ENCODE measurements around the gene CES1.
"Not testable (repeated sequence)": the region's sequence is repeated elsewhere in the genome, so short reads cannot be mapped to it uniquely, and the experiment has no call there.

CES1 gene

GRCh38 chr16:55820615-55821014 lies 12.3 kb downstream of the CES1 start:
- Mint-ChIP-seq H3K9me3 (no peaks in the 10 kb centered on the region), H3K27ac (no peak overlapping the region), H3K4me1 (no peaks in the 10 kb centered on the region), H3K36me3 (no peaks in the 10 kb centered on the region), H3K4me3 (no peak overlapping the region), H3K27me3 (peaks cover 7% of the 10 kb centered on the region)
- CTCF ChIA-PET, result no interaction called here
- DNase-seq, result no peak

- Mint-ChIP-seq H3K27ac (no peak overlapping the region), H3K36me3 (no peaks in the 10 kb centered on the region), H3K27me3 (peaks cover 3% of the 10 kb centered on the region), H3K9me3 (no peaks in the 10 kb centered on the region), H3K4me3 (no peak overlapping the region), H3K4me1 (no peaks in the 10 kb centered on the region)
- CTCF ChIA-PET, result no interaction called here
- DNase-seq, result no peak
Measured at GRCh38 chr16:55817236-55817912, 15.5 kb downstream of the CES1 start.

- H3K4me1 Mint-ChIP-seq, H3K27me3 Mint-ChIP-seq, H3K9me3 Mint-ChIP-seq, DNase-seq, H3K27ac Mint-ChIP-seq, H3K4me3 Mint-ChIP-seq, H3K36me3 Mint-ChIP-seq, CTCF ChIA-PET: not testable (repeated sequence)
Measured at GRCh38 chr16:55816222-55816621, 16.7 kb downstream of the CES1 start.

GRCh38 chr16:55815320-55815719 lies 17.6 kb downstream of the CES1 start:
- peaks cover 4% of the 10 kb centered on the region for H3K27me3 Mint-ChIP-seq
- no peak for DNase-seq
- no peaks in the 10 kb centered on the region for H3K36me3 Mint-ChIP-seq
- no peak overlapping the region for H3K27ac Mint-ChIP-seq
- CTCF ChIA-PET, result no interaction called here
- H3K4me1 Mint-ChIP-seq, result no peaks in the 10 kb centered on the region
- no peaks in the 10 kb centered on the region for H3K9me3 Mint-ChIP-seq
- no peak overlapping the region for H3K4me3 Mint-ChIP-seq

GRCh38 chr16:55814174-55814573 lies 18.7 kb downstream of the CES1 start:
- H3K9me3 Mint-ChIP-seq, DNase-seq, H3K4me1 Mint-ChIP-seq, H3K36me3 Mint-ChIP-seq, H3K4me3 Mint-ChIP-seq, H3K27me3 Mint-ChIP-seq, CTCF ChIA-PET, H3K27ac Mint-ChIP-seq: not testable (repeated sequence)

GRCh38 chr16:55813730-55814129 lies 19.2 kb downstream of the CES1 start:
- H3K36me3 Mint-ChIP-seq, result not testable (repeated sequence)

GRCh38 chr16:55812951-55813350 lies 19.9 kb downstream of the CES1 start:
- no peak for DNase-seq
- Mint-ChIP-seq H3K27ac (no peak overlapping the region), H3K36me3 (no peaks in the 10 kb centered on the region), H3K27me3 (peaks cover 3% of the 10 kb centered on the region), H3K4me1 (no peaks in the 10 kb centered on the region), H3K9me3 (no peaks in the 10 kb centered on the region), H3K4me3 (no peak overlapping the region)
- CTCF ChIA-PET, result no interaction called here

More at GRCh38 chr16:55813730-55814129, 19.2 kb downstream of the CES1 start:
- H3K9me3 Mint-ChIP-seq, H3K4me3 Mint-ChIP-seq, CTCF ChIA-PET, H3K27ac Mint-ChIP-seq, H3K4me1 Mint-ChIP-seq, H3K27me3 Mint-ChIP-seq, DNase-seq: not testable (repeated sequence)

- H3K36me3 Mint-ChIP-seq, result no peaks in the 10 kb centered on the region
- no peaks in the 10 kb centered on the region for H3K4me1 Mint-ChIP-seq
- H3K4me3 Mint-ChIP-seq, result no peak overlapping the region
- no peaks in the 10 kb centered on the region for H3K9me3 Mint-ChIP-seq
- H3K27ac Mint-ChIP-seq, result no peak overlapping the region
- peaks cover 3% of the 10 kb centered on the region for H3K27me3 Mint-ChIP-seq
- CTCF ChIA-PET, result no interaction called here
- DNase-seq, result no peak
Measured at GRCh38 chr16:55811811-55812210, 21.1 kb downstream of the CES1 start.

- DNase-seq, result no peak
- H3K4me3 Mint-ChIP-seq, result no peak overlapping the region
- H3K27ac Mint-ChIP-seq, result no peak overlapping the region
- H3K9me3 Mint-ChIP-seq, result no peaks in the 10 kb centered on the region
- peaks cover 3% of the 10 kb centered on the region for H3K27me3 Mint-ChIP-seq
- H3K4me1 Mint-ChIP-seq, result no peaks in the 10 kb centered on the region
- no peaks in the 10 kb centered on the region for H3K36me3 Mint-ChIP-seq
- CTCF ChIA-PET, result no interaction called here
Measured at GRCh38 chr16:55810451-55810961, 22.4 kb downstream of the CES1 start.

GRCh38 chr16:55809851-55810250 lies 23.0 kb downstream of the CES1 start:
- Mint-ChIP-seq H3K36me3 (no peaks in the 10 kb centered on the region), H3K4me3 (no peak overlapping the region), H3K4me1 (no peaks in the 10 kb centered on the region), H3K9me3 (no peaks in the 10 kb centered on the region), H3K27me3 (peaks cover 3% of the 10 kb centered on the region), H3K27ac (no peak overlapping the region)
- CTCF ChIA-PET, result no interaction called here
- DNase-seq, result no peak

GRCh38 chr16:55809386-55809785 lies 23.5 kb downstream of the CES1 start:
- no peak for DNase-seq
- H3K36me3 Mint-ChIP-seq, result no peaks in the 10 kb centered on the region
- H3K4me3 Mint-ChIP-seq, result no peak overlapping the region
- no peaks in the 10 kb centered on the region for H3K4me1 Mint-ChIP-seq
- H3K27me3 Mint-ChIP-seq, result peaks cover 3% of the 10 kb centered on the region
- no peaks in the 10 kb centered on the region for H3K9me3 Mint-ChIP-seq
- CTCF ChIA-PET, result no interaction called here
- H3K27ac Mint-ChIP-seq, result no peak overlapping the region

- H3K4me1 Mint-ChIP-seq, H3K27ac Mint-ChIP-seq, CTCF ChIA-PET, DNase-seq, H3K27me3 Mint-ChIP-seq, H3K4me3 Mint-ChIP-seq, H3K9me3 Mint-ChIP-seq, H3K36me3 Mint-ChIP-seq: not testable (repeated sequence)
Measured at GRCh38 chr16:55808286-55808685, 24.6 kb downstream of the CES1 start.

- H3K4me3 Mint-ChIP-seq, H3K4me1 Mint-ChIP-seq, H3K9me3 Mint-ChIP-seq, H3K36me3 Mint-ChIP-seq, H3K27ac Mint-ChIP-seq, DNase-seq, CTCF ChIA-PET, H3K27me3 Mint-ChIP-seq: not testable (repeated sequence)
Measured at GRCh38 chr16:55805104-55805503, 27.8 kb downstream of the CES1 start.

GRCh38 chr16:55803681-55804080 lies 29.2 kb downstream of the CES1 start:
- H3K36me3 Mint-ChIP-seq, CTCF ChIA-PET, H3K9me3 Mint-ChIP-seq, H3K4me1 Mint-ChIP-seq, H3K4me3 Mint-ChIP-seq, DNase-seq, H3K27me3 Mint-ChIP-seq, H3K27ac Mint-ChIP-seq: not testable (repeated sequence)

GRCh38 chr16:55792934-55793374 lies 39.9 kb downstream of the CES1 start:
- H3K9me3 Mint-ChIP-seq, H3K4me1 Mint-ChIP-seq, H3K4me3 Mint-ChIP-seq, H3K36me3 Mint-ChIP-seq, H3K27ac Mint-ChIP-seq, H3K27me3 Mint-ChIP-seq, DNase-seq, CTCF ChIA-PET: not testable (repeated sequence)

GRCh38 chr16:55791512-55791911 lies 41.4 kb downstream of the CES1 start:
- H3K36me3 Mint-ChIP-seq, DNase-seq, CTCF ChIA-PET, H3K4me1 Mint-ChIP-seq, H3K9me3 Mint-ChIP-seq, H3K4me3 Mint-ChIP-seq, H3K27me3 Mint-ChIP-seq, H3K27ac Mint-ChIP-seq: not testable (repeated sequence)
